Measurements from ENCODE around the gene SPATA16.
"Not testable (repeated sequence)": the region's sequence is repeated elsewhere in the genome, so short reads cannot be mapped to it uniquely, and the experiment has no call there.

SPATA16 gene

GRCh38 chr3:172915911-172916514 lies 225.0 kb downstream of the SPATA16 start:
- Mint-ChIP-seq H3K27me3 (peaks cover 27% of the 10 kb centered on the region), H3K36me3 (ENCODE audit: insufficient read depth) (peaks cover 2% of the 10 kb centered on the region), H3K4me1 (no peaks in the 10 kb centered on the region), H3K4me3 (no peak overlapping the region), H3K27ac (ENCODE audit: low read depth) (no peak overlapping the region), H3K9me3 (no peaks in the 10 kb centered on the region)
- ATAC-seq (replicated peaks; ENCODE audit: extremely low read depth, poor library complexity, severe bottlenecking) = no peak
- no peak for DNase-seq (ENCODE audit: low spot score in 2 of 2)

- peaks cover 2% of the 10 kb centered on the region for H3K36me3 Mint-ChIP-seq (ENCODE audit: insufficient read depth)
- H3K4me3 Mint-ChIP-seq = no peak overlapping the region
- H3K4me1 Mint-ChIP-seq = no peaks in the 10 kb centered on the region
- H3K9me3 Mint-ChIP-seq = no peaks in the 10 kb centered on the region
- H3K27me3 Mint-ChIP-seq = peaks cover 29% of the 10 kb centered on the region
- no peak overlapping the region for H3K27ac Mint-ChIP-seq (ENCODE audit: low read depth)
- no peak for ATAC-seq (replicated peaks; ENCODE audit: extremely low read depth, poor library complexity, severe bottlenecking)
- no peak for DNase-seq (ENCODE audit: low spot score in 2 of 2)
Observed at GRCh38 chr3:172914854-172915253, 226.2 kb downstream of the SPATA16 start.

- no peak overlapping the region for H3K4me3 Mint-ChIP-seq
- peaks cover 2% of the 10 kb centered on the region for H3K36me3 Mint-ChIP-seq (ENCODE audit: insufficient read depth)
- no peak for ATAC-seq (replicated peaks; ENCODE audit: extremely low read depth, poor library complexity, severe bottlenecking)
- peaks cover 29% of the 10 kb centered on the region for H3K27me3 Mint-ChIP-seq
- DNase-seq (ENCODE audit: low spot score in 2 of 2) = no peak
- H3K9me3 Mint-ChIP-seq = no peaks in the 10 kb centered on the region
- H3K27ac Mint-ChIP-seq (ENCODE audit: low read depth) = no peak overlapping the region
- H3K4me1 Mint-ChIP-seq = no peaks in the 10 kb centered on the region
Observed at GRCh38 chr3:172913911-172914655, 227.0 kb downstream of the SPATA16 start.

GRCh38 chr3:172911142-172911541 lies 229.9 kb downstream of the SPATA16 start:
- Mint-ChIP-seq H3K9me3 (no peaks in the 10 kb centered on the region), H3K4me3 (no peak overlapping the region)

GRCh38 chr3:172908771-172909270 lies 232.2 kb downstream of the SPATA16 start:
- Mint-ChIP-seq H3K4me3 (no peak overlapping the region), H3K36me3 (ENCODE audit: insufficient read depth) (peaks cover 2% of the 10 kb centered on the region), H3K4me1 (no peaks in the 10 kb centered on the region), H3K27ac (ENCODE audit: low read depth) (no peak overlapping the region), H3K9me3 (no peaks in the 10 kb centered on the region), H3K27me3 (peaks cover 27% of the 10 kb centered on the region)
- ATAC-seq (replicated peaks; ENCODE audit: extremely low read depth, poor library complexity, severe bottlenecking) = no peak
- DNase-seq (ENCODE audit: low spot score in 2 of 2) = no peak

More at GRCh38 chr3:172911142-172911541, 229.9 kb downstream of the SPATA16 start:
- peaks cover 29% of the 10 kb centered on the region for H3K27me3 Mint-ChIP-seq
- DNase-seq (ENCODE audit: low spot score in 2 of 2) = no peak
- ATAC-seq (replicated peaks; ENCODE audit: extremely low read depth, poor library complexity, severe bottlenecking) = no peak
- H3K4me1 Mint-ChIP-seq = no peaks in the 10 kb centered on the region
- peaks cover 2% of the 10 kb centered on the region for H3K36me3 Mint-ChIP-seq (ENCODE audit: insufficient read depth)
- no peak overlapping the region for H3K27ac Mint-ChIP-seq (ENCODE audit: low read depth)

- no peaks in the 10 kb centered on the region for H3K9me3 Mint-ChIP-seq
- no peak overlapping the region for H3K4me3 Mint-ChIP-seq
- DNase-seq (ENCODE audit: low spot score in 2 of 2) = no peak
- H3K4me1 Mint-ChIP-seq = no peaks in the 10 kb centered on the region
- H3K27ac Mint-ChIP-seq (ENCODE audit: low read depth) = no peak overlapping the region
- H3K36me3 Mint-ChIP-seq (ENCODE audit: insufficient read depth) = peaks cover 2% of the 10 kb centered on the region
- no peaks in the 10 kb centered on the region for H3K27me3 Mint-ChIP-seq
- no peak for ATAC-seq (replicated peaks; ENCODE audit: extremely low read depth, poor library complexity, severe bottlenecking)
Observed at GRCh38 chr3:172905451-172905850, 235.6 kb downstream of the SPATA16 start.

GRCh38 chr3:172904711-172905373 lies 236.2 kb downstream of the SPATA16 start:
- Mint-ChIP-seq H3K4me3 (no peak overlapping the region), H3K36me3 (ENCODE audit: insufficient read depth) (peaks cover 2% of the 10 kb centered on the region), H3K9me3 (no peaks in the 10 kb centered on the region)

GRCh38 chr3:172903642-172904320 lies 237.3 kb downstream of the SPATA16 start:
- Mint-ChIP-seq H3K4me3 (no peak overlapping the region), H3K27me3 (no peaks in the 10 kb centered on the region), H3K4me1 (no peaks in the 10 kb centered on the region), H3K9me3 (no peaks in the 10 kb centered on the region), H3K36me3 (ENCODE audit: insufficient read depth) (peaks cover 2% of the 10 kb centered on the region), H3K27ac (ENCODE audit: low read depth) (no peak overlapping the region)
- no peak for ATAC-seq (replicated peaks; ENCODE audit: extremely low read depth, poor library complexity, severe bottlenecking)
- DNase-seq (ENCODE audit: low spot score in 2 of 2) = no peak

More at GRCh38 chr3:172904711-172905373, 236.2 kb downstream of the SPATA16 start:
- H3K4me1 Mint-ChIP-seq = no peaks in the 10 kb centered on the region
- ATAC-seq (replicated peaks; ENCODE audit: extremely low read depth, poor library complexity, severe bottlenecking) (no peak), DNase-seq (ENCODE audit: low spot score in 2 of 2) (no peak)
- no peaks in the 10 kb centered on the region for H3K27me3 Mint-ChIP-seq
- H3K27ac Mint-ChIP-seq (ENCODE audit: low read depth) = no peak overlapping the region

- H3K4me3 Mint-ChIP-seq = no peak overlapping the region
- no peak overlapping the region for H3K27ac Mint-ChIP-seq (ENCODE audit: low read depth)
- DNase-seq (ENCODE audit: low spot score in 2 of 2) (no peak), ATAC-seq (replicated peaks; ENCODE audit: extremely low read depth, poor library complexity, severe bottlenecking) (no peak)
- no peaks in the 10 kb centered on the region for H3K36me3 Mint-ChIP-seq (ENCODE audit: insufficient read depth)
- H3K9me3 Mint-ChIP-seq = no peaks in the 10 kb centered on the region
- H3K27me3 Mint-ChIP-seq = no peaks in the 10 kb centered on the region
- no peaks in the 10 kb centered on the region for H3K4me1 Mint-ChIP-seq
Observed at GRCh38 chr3:172892158-172892557, 248.9 kb downstream of the SPATA16 start.

GRCh38 chr3:172885704-172886103 lies 255.3 kb downstream of the SPATA16 start:
- Mint-ChIP-seq H3K27me3 (no peaks in the 10 kb centered on the region), H3K4me1 (no peaks in the 10 kb centered on the region), H3K36me3 (ENCODE audit: insufficient read depth) (peaks cover 2% of the 10 kb centered on the region), H3K27ac (ENCODE audit: low read depth) (no peak overlapping the region), H3K9me3 (peaks cover 12% of the 10 kb centered on the region), H3K4me3 (no peak overlapping the region)
- DNase-seq (ENCODE audit: low spot score in 2 of 2) (no peak), ATAC-seq (replicated peaks; ENCODE audit: extremely low read depth, poor library complexity, severe bottlenecking) (no peak)

- Mint-ChIP-seq H3K9me3 (peaks cover 23% of the 10 kb centered on the region), H3K27ac (ENCODE audit: low read depth) (no peak overlapping the region), H3K36me3 (ENCODE audit: insufficient read depth) (peaks cover 2% of the 10 kb centered on the region), H3K4me3 (no peak overlapping the region), H3K27me3 (no peaks in the 10 kb centered on the region), H3K4me1 (no peaks in the 10 kb centered on the region)
- DNase-seq (ENCODE audit: low spot score in 2 of 2) (no peak), ATAC-seq (replicated peaks; ENCODE audit: extremely low read depth, poor library complexity, severe bottlenecking) (no peak)
Observed at GRCh38 chr3:172882563-172882962, 258.5 kb downstream of the SPATA16 start.

GRCh38 chr3:172879381-172879780 lies 261.7 kb downstream of the SPATA16 start:
- not testable (repeated sequence) for H3K27ac Mint-ChIP-seq (ENCODE audit: low read depth); H3K27me3 Mint-ChIP-seq; DNase-seq (ENCODE audit: low spot score in 2 of 2); H3K4me1 Mint-ChIP-seq; H3K4me3 Mint-ChIP-seq; H3K36me3 Mint-ChIP-seq (ENCODE audit: insufficient read depth); ATAC-seq (replicated peaks; ENCODE audit: extremely low read depth, poor library complexity, severe bottlenecking)
- peaks cover 23% of the 10 kb centered on the region for H3K9me3 Mint-ChIP-seq

All from central memory CD8-positive, alpha-beta T cell (primary cell).